HepG2 (cell line): ENCODE results near the gene TMEM204. TPM values are rescaled to one million over a fixed set of nuclear protein-coding genes. Genes with fewer than 3 reads are reported as not detected.
A peak's percentile ranks its signal among the peaks of the same experiment; 100 is the strongest.

Experiments
- ATAC-seq: fragments of 200-7000 bp; cut with Tn5 transposase; 3 replicates; pipeline ENCODE4 v1.9.1; 2020; ENCODE audit warnings: mild to moderate bottlenecking, moderate library complexity
- BruUV-seq: library from RNA; stranded (reverse); fragments of 400-500 nt; replicated peaks from 2 replicates; lab custom pipeline; 2021; lab: Mats Ljungman, UMichigan
- CTCF ChIA-PET: fragments of 300-600 bp; formaldehyde crosslinking; extraction: SDS; loops from one replicate; lab custom pipeline; 2021; ENCODE audit warnings: low total read pairs, inconsistent platforms, low intra/inter-chr PET ratio; lab: Yijun Ruan, JAX
- POLR2A ChIA-PET: fragments of 350-600 bp; sonication (Branson Sonifier 250); formaldehyde crosslinking; loops from one replicate; lab custom pipeline; 2020; ENCODE audit warnings: antibody characterized with exemption, inconsistent platforms; lab: Yijun Ruan, JAX
- DNase-seq: peaks from one replicate; pipeline ENCODE4 v3.0.0-alpha.2; 2015; ENCODE audit warnings: low spot score
- FAIRE-seq: peaks from 3 replicates; lab custom pipeline; 2011; peaks lifted over from hg19 to GRCh38; lab: Jason Lieb, UNC
- H2AFZ ChIP-seq: one replicate; pipeline ENCODE4 v1.6.1; 2011; ENCODE audit warnings: low read length, inconsistent platforms
- H3K27ac ChIP-seq: fragments of 300-600 bp; 3 replicates; pipeline ENCODE4 v1.8.0; 2011; ENCODE audit warnings: mixed run types, mild to moderate bottlenecking, mixed read lengths, low read length, inconsistent platforms; ENCODE audit not compliant: insufficient read depth; ENCODE audit errors: extremely low read length
- H3K27me3 ChIP-seq, 2 experiments: fragments of 200-600 bp in 1 of 2; 2 replicates in 1 of 2; 3 replicates in 1 of 2; pipeline versions ENCODE4 v1.6.0 to v1.8.0; 2011; ENCODE audit warnings: low read length in 2 of 2, mild to moderate bottlenecking in 2 of 2, moderate library complexity in 2 of 2, inconsistent platforms in 1 of 2; ENCODE audit not compliant: insufficient read depth in 2 of 2, control insufficient read depth in 1 of 2
- H3K36me3 ChIP-seq, 2 experiments: fragments of 200-600 bp in 1 of 2; replicated peaks in 1 of 2; 2 replicates in 1 of 2; 3 replicates in 1 of 2; pipeline versions ENCODE4 v1.5.1 to v1.8.0; 2011; ENCODE audit warnings: low read length in 2 of 2, inconsistent platforms in 1 of 2; ENCODE audit not compliant: insufficient read depth in 2 of 2, control insufficient read depth in 1 of 2
- H3K4me1 ChIP-seq: 2 replicates; pipeline ENCODE4 v1.5.1; 2012; ENCODE audit warnings: low read length, inconsistent platforms; ENCODE audit not compliant: insufficient read depth
- H3K4me2 ChIP-seq: 2 replicates; pipeline ENCODE4 v1.6.0; 2011; ENCODE audit warnings: low read depth, low read length, inconsistent platforms
- H3K4me3 ChIP-seq, 3 experiments: fragments of 200-600 bp in 1 of 3; sonication (generic), shearing (Covaris generic) in 1 of 3; replicated peaks in 1 of 3; 2 replicates each; pipeline ENCODE4 v1.5.1; 2011 to 2016; ENCODE audit warnings: low read length in 3 of 3, inconsistent platforms in 2 of 3, low read depth in 2 of 3, mild to moderate bottlenecking in 2 of 3, control low read depth in 1 of 3, mixed read lengths in 1 of 3; ENCODE audit not compliant: insufficient read depth in 1 of 3
- H3K79me2 ChIP-seq: one replicate; pipeline ENCODE4 v1.6.1; 2011; ENCODE audit warnings: low read length, inconsistent platforms; ENCODE audit not compliant: insufficient read depth
- H3K9ac ChIP-seq: 2 replicates; pipeline ENCODE4 v1.6.0; 2011; ENCODE audit warnings: mild to moderate bottlenecking, low read depth, low read length, inconsistent platforms; ENCODE audit not compliant: insufficient read depth
- H3K9me3 ChIP-seq: 2 replicates; pipeline ENCODE4 v1.5.1; 2012; ENCODE audit warnings: mild to moderate bottlenecking, low read length
- H4K20me1 ChIP-seq: 2 replicates; pipeline ENCODE4 v1.6.0; 2011; ENCODE audit warnings: inconsistent platforms, mild to moderate bottlenecking, low read length, moderate library complexity; ENCODE audit not compliant: insufficient read depth
- AGO2 ChIP-seq: fragments of 200-400 bp; formaldehyde crosslinking; optimal IDR thresholded peaks from 2 replicates; pipeline ENCODE3; 2017; ENCODE audit warnings: mild to moderate bottlenecking, low read depth, low read length, moderate library complexity
- AHR ChIP-seq: IDR thresholded peaks from 2 replicates; pipeline ENCODE4 v1.6.1; 2018; ENCODE audit warnings: missing genetic modification reagents, missing compliant biosample characterization
- AKAP8 ChIP-seq: sonication (generic); formaldehyde crosslinking; IDR thresholded peaks from 2 replicates; pipeline ENCODE4 v1.5.1; 2020; ENCODE audit warnings: mild to moderate bottlenecking, missing genetic modification reagents
- CREM ChIP-seq, 2 experiments: sonication (generic) in 1 of 2; formaldehyde crosslinking in 1 of 2; IDR thresholded peaks; 2 replicates each; pipeline versions ENCODE4 v1.4.0 to v1.6.1; 2016 to 2020; ENCODE audit warnings: antibody characterized with exemption in 1 of 2, mild to moderate bottlenecking in 1 of 2, missing genetic modification reagents in 1 of 2
- ETV6 ChIP-seq: sonication (generic); formaldehyde crosslinking; conservative IDR thresholded peaks from 2 replicates; pipeline ENCODE4 v1.4.0; 2020; ENCODE audit warnings: missing genetic modification reagents
- HMGA1 ChIP-seq: sonication (generic); formaldehyde crosslinking; conservative IDR thresholded peaks from 2 replicates; pipeline ENCODE4 v1.4.0; 2020; ENCODE audit warnings: missing genetic modification reagents
- JUN ChIP-seq: sonication (generic); formaldehyde crosslinking; IDR thresholded peaks from 2 replicates; pipeline ENCODE4 v1.4.0; 2020; ENCODE audit warnings: mild to moderate bottlenecking, missing genetic modification reagents
- MAFF ChIP-seq: IDR thresholded peaks from 2 replicates; pipeline ENCODE4 v1.6.1; 2011; ENCODE audit warnings: low read depth, low read length, improper control_type of control experiment
- RORA ChIP-seq: sonication (generic); formaldehyde crosslinking; IDR thresholded peaks from 2 replicates; pipeline ENCODE4 v1.5.0; 2020; ENCODE audit warnings: mild to moderate bottlenecking, missing genetic modification reagents, moderate library complexity
- WIZ ChIP-seq: sonication (generic); formaldehyde crosslinking; IDR thresholded peaks from 2 replicates; pipeline ENCODE4 v1.5.1; 2020; ENCODE audit warnings: mild to moderate bottlenecking, missing genetic modification reagents
- ZFYVE20 ChIP-seq: sonication (generic); formaldehyde crosslinking; IDR thresholded peaks from 2 replicates; pipeline ENCODE4 v1.8.0; 2023; ENCODE audit warnings: low read depth, mild to moderate bottlenecking, moderate library complexity, missing genetic modification reagents, borderline replicate concordance
- ZNF543 ChIP-seq: sonication (generic); formaldehyde crosslinking; IDR thresholded peaks from 2 replicates; pipeline ENCODE4 v1.4.0; 2020; ENCODE audit warnings: mild to moderate bottlenecking, missing genetic modification reagents
- ZNF619 ChIP-seq: sonication (generic); formaldehyde crosslinking; IDR thresholded peaks from 2 replicates; pipeline ENCODE4 v1.4.0; 2020; ENCODE audit warnings: mild to moderate bottlenecking, missing genetic modification reagents
- WGBS: methylation state at CpG from one replicate; pipeline ENCODE4 v1.1.6; 2017; ENCODE audit warnings: low lambda C conversion rate; 5-methylcytosine and 5-hydroxymethylcytosine counted together
- in situ Hi-C: cut with HindIII; loops from 2 replicates; pipeline ENCODE4 v1.10.0; 2017; ENCODE audit warnings: low pct_unique_long_range_greater_than_20kb; ENCODE audit not compliant: extremely low pct_ligation_motif_present
- intact Hi-C: fragments of 100-400 bp; cut with micrococcal nuclease; formaldehyde crosslinking; loops from one replicate; pipeline ENCODE4 v1.10.0; 2022; ENCODE audit not compliant: unreplicated experiment
- polyA plus RNA-seq, 8 experiments: library from polyadenylated mRNA; depleted of rRNA in 3 of 8; stranded (reverse) in 7 of 8; unstranded in 1 of 8; fragments of >200 nt; fragmentation: Illumina TruSeq in 4 of 8; extraction: Trizol in 4 of 8; gene quantifications; 2 replicates each; pipeline versions ENCODE4 v1.2.1 to v1.2.3, GENCODE V29; 2011 to 2016; ENCODE audit warnings: low read depth in 4 of 8, missing spikeins in 1 of 8, mixed read lengths in 1 of 8; ENCODE audit not compliant: insufficient read depth in 1 of 8
- total RNA-seq, 5 experiments: library from RNA; depleted of rRNA; stranded (reverse); fragments of >200 nt; fragmentation: Illumina TruSeq; extraction: Trizol; gene quantifications; 2 replicates each; pipeline ENCODE4 v1.2.3, GENCODE V29; 2016; ENCODE audit warnings: low read depth in 1 of 5
- TF ChIP-seq, protein P1 (sequence below): fragments of 450-650 bp; IDR thresholded peaks from 2 replicates; pipeline ENCODE4 v1.6.1; 2016
- TF ChIP-seq, protein P2 (sequence below): sonication (generic); formaldehyde crosslinking; IDR thresholded peaks from 2 replicates; pipeline ENCODE4 v1.5.0; 2020; ENCODE audit warnings: missing genetic modification reagents

Gene TMEM204
- total and polyA plus RNA-seq, 2 of the 13 experiments (the other 11 are each of a cell fraction or from before 2014, with no cell fraction given) = not detected

GRCh38 chr16:1535391-1536291, 2.2 kb downstream of the TMEM204 start:
- ATAC-seq (no peak), DNase-seq (no peak), FAIRE-seq (no peak)
- Histone ChIP-seq H3K9ac (no peak overlapping the region), H4K20me1 (no peaks in the 10 kb centered on the region), H3K79me2 (no peaks in the 10 kb centered on the region), H3K4me3 (no peak overlapping the region), H3K9me3 (no peaks in the 10 kb centered on the region), H2AFZ (no peak overlapping the region), H3K36me3 (no peaks in the 10 kb centered on the region), H3K4me2 (no peak overlapping the region), H3K27ac (no peak overlapping the region), H3K4me1 (no peaks in the 10 kb centered on the region), H3K27me3 (no peaks in the 10 kb centered on the region)
- TF ChIP-seq AGO2 = no peak
- TF ChIP-seq, protein P1, sequence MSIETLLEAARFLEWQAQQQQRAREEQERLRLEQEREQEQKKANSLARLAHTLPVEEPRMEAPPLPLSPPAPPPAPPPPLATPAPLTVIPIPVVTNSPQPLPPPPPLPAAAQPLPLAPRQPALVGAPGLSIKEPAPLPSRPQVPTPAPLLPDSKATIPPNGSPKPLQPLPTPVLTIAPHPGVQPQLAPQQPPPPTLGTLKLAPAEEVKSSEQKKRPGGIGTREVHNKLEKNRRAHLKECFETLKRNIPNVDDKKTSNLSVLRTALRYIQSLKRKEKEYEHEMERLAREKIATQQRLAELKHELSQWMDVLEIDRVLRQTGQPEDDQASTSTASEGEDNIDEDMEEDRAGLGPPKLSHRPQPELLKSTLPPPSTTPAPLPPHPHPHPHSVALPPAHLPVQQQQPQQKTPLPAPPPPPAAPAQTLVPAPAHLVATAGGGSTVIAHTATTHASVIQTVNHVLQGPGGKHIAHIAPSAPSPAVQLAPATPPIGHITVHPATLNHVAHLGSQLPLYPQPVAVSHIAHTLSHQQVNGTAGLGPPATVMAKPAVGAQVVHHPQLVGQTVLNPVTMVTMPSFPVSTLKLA = peak; percentile 74
- intact Hi-C loops = no loop called here
- CTCF ChIA-PET = no interaction called here
- BruUV-seq = no TSS peak
- WGBS = 73% methylated on average over 12 of the region's 39 CpGs
- POLR2A ChIA-PET = no interaction called here
- in situ Hi-C loops = no loop called here

GRCh38 chr16:1536601-1537000, 3.1 kb downstream of the TMEM204 start:
- no TSS peak for BruUV-seq
- ChIA-PET CTCF (no interaction called here), POLR2A (no interaction called here)
- no peak overlapping the region for H3K27ac ChIP-seq
- H3K79me2 ChIP-seq = no peaks in the 10 kb centered on the region
- DNase-seq (no peak), ATAC-seq (no peak), FAIRE-seq (no peak)
- intact Hi-C loops (no loop called here), in situ Hi-C loops (no loop called here)
- H3K4me1 ChIP-seq = no peaks in the 10 kb centered on the region
- WGBS = 92% methylated on average over 13 of the region's 13 CpGs
- no peaks in the 10 kb centered on the region for H4K20me1 ChIP-seq
- H3K4me2 ChIP-seq = no peak overlapping the region
- no peak overlapping the region for H2AFZ ChIP-seq
- no peaks in the 10 kb centered on the region for H3K36me3 ChIP-seq
- H3K9me3 ChIP-seq = no peaks in the 10 kb centered on the region
- no peak overlapping the region for H3K9ac ChIP-seq
- H3K27me3 ChIP-seq = no peaks in the 10 kb centered on the region
- H3K4me3 ChIP-seq = no peak overlapping the region
- TF ChIP-seq MAFF (no peak), ZNF619 (CRISPR knock-in tag) (no peak), WIZ (CRISPR knock-in tag) (no peak), RORA (CRISPR knock-in tag) (no peak), CREM (IDR thresholded peaks at IDR 0.05) (no peak), CREM (CRISPR knock-in tag; IDR thresholded peaks at IDR 0.05) (no peak), ZNF543 (no peak), AKAP8 (CRISPR knock-in tag) (no peak), HMGA1 (CRISPR knock-in tag) (no peak), JUN (CRISPR knock-in tag) (no peak), AHR (CRISPR knock-in tag) (no peak), ZFYVE20 (CRISPR knock-in tag) (no peak), ETV6 (CRISPR knock-in tag) (no peak)
- TF ChIP-seq, protein P2, sequence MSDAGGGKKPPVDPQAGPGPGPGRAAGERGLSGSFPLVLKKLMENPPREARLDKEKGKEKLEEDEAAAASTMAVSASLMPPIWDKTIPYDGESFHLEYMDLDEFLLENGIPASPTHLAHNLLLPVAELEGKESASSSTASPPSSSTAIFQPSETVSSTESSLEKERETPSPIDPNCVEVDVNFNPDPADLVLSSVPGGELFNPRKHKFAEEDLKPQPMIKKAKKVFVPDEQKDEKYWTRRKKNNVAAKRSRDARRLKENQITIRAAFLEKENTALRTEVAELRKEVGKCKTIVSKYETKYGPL (CRISPR knock-in tag) = no peak
